GDM1 (cell line): ENCODE data around the gene BEX4.
"Not testable (repeated sequence)": the region's sequence is repeated elsewhere in the genome, so short reads cannot be mapped to it uniquely, and the experiment has no call there.

ENCODE experiments used
- DNase-seq: peaks from one replicate; lab custom pipeline; 2025; lab: John Stamatoyannopoulos, UW

BEX4 gene, protein sequence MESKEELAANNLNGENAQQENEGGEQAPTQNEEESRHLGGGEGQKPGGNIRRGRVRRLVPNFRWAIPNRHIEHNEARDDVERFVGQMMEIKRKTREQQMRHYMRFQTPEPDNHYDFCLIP

DNA sequence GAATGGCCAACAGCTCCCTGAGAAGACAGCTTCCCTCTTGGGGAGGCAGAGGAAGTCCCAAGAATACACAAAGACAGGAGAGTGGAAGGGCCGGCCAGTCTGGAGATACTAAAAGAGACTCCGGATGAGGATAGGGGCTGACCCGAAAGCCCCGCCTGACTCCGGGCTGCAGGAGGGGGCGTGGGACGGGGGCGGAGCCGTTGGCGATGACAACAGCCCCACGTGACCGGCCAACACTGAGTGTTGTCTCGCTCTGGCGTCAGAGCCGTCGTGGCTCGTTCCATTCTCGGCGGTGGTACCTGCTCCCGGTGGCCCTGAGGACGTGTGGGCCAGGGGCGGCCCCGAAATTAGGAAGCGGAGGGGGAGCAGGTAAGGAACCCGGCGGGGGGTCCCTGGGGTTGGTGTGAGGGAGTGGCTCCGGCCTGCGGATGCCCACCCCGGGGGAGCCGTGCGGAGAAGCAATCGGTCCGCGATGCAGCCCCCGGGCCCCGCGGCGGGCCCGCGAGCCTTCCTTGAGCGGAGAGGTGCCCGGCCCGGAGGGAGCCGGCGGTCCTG lies at the start of gene BEX4:
TSS of gene BEX4 (plus strand) at position 239 of the 555 bp plus-strand sequence. CDS start 1,046 bp downstream, outside the sequence.
- DNase-seq, result peak; percentile 71

DNA sequence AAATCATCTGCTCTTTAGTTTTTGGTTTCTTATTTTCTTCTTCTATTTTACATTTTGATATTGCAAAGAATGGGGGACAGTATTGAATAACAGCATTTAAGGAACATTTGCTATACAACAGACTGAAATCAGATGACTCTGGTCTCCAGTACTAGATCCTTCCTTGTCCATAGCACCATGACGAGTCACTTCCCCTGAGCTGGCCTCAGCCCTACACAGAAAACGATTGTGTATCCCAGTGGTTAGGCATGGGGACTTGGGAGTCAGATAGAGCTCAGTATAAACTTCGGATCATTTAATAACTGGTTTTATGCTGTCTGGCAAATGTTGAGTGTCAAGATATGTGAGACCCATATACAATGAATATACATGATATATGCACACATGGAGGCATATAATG lies 44.7 kb upstream of the BEX4 start:
- DNase-seq, result no peak

DNA sequence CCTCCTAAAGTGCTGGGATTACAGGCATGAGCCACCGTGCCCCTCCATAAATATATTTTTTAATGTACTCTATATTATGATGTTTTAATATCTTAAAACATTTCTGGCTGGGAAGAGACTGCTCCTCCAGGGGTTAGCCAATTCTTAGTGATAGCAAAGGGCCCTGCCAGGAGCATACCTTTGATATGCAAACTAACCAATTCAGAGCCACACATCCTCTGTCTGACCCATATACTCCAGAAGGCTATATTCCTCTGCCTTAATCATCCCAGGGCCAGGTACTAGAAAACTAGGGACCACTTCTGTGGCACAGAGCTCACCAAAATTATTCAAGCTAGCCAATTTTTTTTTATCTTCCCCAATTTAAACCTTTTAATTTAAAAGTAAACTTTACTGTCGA lies 43.6 kb upstream of the BEX4 start:
- DNase-seq, result no peak

DNA sequence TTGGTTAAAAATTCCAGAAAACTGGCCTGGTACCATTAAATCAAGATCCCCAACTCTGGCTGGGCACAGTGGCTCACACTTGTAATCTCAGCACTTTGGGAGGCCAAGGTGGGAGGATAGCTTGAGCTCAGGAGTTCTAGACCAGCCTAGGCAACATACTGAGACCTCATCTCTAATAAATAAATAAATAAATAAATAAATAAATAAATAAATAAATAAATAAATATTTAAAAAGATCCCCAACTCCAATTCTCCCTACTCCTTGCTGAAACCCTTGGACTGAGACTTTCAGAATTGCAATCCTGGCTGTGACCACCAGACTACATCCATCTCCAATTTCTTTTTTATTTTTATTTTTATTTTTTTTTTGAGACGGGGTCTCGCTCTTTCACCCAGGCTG lies 39.7 kb upstream of the BEX4 start:
- DNase-seq, result not testable (repeated sequence)

DNA sequence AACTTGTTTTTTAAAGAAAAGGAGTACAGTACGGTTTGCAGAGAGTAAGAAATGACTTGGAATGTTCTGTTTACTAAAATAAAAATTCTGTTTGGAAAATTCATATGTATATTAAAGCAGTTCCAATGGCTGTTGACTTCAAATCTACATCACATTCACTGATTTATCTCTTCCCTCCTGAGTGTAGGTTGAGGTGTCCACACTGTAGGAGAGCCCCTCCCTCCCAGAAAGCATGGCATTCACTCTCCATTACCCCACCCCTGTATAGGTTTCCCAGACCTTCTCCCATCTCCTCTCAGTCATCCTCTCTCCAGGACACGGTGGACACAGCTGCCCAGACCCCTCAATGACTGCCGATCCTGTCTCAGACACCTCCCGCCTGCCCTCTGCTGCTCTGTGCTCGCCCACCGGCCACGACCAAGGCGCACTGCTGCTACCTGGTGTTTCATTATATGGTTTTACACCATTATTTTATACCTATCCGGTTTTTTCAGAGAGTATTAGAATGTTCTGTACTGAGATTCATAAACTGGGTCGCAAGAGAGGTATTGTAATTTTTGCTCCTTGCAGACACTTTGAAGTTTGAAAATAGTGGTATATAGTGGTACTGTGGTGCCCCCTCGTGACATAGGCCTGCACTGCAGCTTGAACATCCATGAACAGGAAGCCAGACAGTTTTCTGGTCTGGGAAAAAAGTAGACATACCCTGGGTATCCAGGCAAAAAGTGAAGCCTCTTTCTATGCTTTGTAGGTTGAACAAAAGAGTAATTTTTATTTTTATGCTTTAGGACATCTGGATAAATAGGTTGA lies 38.8 kb upstream of the BEX4 start:
- peak; percentile 25 for DNase-seq

DNA sequence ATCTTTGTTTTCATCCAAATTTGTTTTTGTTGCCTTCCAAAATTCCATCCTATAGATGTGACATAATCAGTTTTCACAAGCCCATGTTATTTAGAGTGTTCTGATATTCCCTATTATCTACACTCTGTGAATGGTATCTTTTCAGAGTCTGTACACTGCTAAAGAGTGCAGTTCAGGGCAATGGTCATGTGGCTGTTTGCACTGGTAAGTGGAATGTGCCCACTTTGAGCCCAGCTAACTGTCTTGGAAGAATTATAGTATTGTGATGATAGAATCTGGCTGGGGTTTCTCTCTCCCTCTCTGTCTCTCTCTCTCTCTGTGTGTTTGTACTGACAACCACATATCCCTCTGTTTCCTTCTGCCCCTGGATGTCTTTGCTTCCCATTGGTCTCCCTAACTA lies 37.4 kb upstream of the BEX4 start:
- no peak for DNase-seq

DNA sequence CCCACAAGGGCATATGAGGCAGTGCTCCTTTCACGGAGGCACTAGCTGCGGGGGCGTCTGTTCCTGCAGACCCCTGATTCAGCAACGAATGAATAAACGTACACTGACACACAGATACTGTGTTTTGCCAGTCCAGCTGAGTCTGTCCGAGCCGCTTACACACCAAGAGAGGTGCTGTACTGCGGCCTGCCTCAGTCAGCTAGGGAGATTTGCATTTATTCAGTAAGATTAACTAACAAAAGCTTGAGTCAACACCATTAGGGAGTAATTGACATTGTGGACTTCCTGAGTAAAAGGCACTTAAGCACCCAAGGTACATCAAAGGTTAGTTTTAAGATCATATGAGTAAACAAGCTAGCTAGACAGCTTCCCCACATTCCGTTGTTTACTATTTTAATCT lies 31.0 kb upstream of the BEX4 start:
- no peak for DNase-seq

DNA sequence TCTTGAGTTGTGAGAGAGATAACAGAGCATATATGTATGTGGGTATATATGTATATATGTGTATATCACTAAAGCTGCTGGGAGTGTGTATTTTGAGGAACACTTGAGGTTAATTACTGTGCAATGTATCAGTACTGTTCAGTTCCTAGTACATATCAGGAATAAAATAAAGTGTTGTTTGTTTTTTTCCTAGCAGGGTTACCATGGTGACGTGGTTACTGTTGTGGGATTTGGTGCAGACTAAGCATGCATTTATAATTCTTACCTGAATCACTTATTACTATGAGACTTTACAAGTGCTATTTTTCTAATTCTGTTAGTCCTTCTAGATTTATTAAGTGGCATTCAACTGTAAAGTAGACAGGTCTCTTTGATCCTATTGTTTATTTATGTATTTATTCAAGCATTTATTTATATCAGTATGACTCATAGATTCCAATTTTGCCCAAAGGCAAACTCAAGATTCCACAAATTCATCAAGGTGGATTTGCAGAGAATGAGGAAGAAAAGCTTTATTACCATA lies 26.9 kb upstream of the BEX4 start:
- DNase-seq, result no peak

DNA sequence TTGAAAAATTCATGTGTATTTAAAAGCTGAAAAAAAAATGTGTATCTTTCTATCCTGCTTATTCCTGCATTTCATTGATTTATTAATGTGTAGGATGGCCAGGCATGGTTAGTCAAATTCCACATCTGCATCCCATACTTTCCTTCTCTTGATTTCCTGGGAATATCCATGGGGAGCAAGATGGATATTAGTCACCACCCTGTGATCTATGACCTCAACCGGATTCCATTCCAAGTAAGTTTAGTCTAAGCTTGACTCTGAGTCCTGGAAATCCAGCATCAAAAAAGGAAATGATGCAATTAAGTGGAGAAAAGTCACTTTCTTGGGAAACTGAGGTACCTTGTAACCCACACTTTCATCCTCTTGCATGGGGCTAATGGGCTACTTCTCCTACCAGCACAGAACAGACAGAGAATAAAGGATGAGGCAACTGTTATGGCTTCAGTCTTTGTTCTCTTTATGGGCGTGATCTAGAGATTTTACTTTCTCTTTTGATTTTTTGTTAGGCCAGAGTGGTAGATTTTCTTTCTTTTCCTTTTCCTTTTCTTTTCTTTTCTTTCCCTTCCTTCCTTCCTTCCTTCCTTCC lies 17.1 kb upstream of the BEX4 start:
- no peak for DNase-seq

DNA sequence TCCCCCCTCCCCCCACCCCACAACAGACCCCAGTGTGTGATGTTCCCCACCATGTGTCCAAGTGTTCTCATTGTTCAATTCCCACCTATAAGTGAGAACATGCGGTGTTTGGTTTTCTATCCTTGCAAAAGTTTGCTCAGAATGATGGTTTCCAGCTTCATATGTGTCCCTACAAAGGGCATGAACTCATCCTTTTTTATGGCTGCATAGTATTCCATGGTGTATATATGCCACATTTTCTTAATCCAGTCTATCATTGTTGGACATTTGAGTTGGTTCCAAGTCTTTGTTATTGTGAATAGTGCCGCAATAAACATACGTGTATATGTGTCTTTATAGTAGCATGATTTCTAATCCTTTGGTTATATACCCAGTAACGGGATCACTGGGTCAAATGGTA lies 16.2 kb upstream of the BEX4 start:
- not testable (repeated sequence) for DNase-seq

DNA sequence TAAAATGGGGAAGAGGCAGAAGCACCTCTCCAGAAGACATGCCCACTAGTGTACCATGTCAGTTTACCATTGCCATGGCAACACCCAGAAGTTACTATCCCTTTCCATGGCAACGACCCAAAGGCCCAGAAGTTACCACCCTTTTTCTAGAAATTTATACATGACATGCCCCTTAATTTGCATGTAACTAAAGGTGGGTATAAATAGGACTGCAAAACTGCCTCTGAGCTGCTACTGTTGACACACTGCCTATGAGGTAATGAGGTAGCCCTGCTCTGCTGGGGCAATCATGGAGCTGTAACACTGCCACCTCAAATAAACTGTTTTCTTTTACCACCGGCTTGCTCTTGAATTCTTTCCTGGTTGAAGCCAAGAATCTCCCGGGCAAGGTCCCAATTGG lies 13.9 kb upstream of the BEX4 start:
- no peak for DNase-seq

DNA sequence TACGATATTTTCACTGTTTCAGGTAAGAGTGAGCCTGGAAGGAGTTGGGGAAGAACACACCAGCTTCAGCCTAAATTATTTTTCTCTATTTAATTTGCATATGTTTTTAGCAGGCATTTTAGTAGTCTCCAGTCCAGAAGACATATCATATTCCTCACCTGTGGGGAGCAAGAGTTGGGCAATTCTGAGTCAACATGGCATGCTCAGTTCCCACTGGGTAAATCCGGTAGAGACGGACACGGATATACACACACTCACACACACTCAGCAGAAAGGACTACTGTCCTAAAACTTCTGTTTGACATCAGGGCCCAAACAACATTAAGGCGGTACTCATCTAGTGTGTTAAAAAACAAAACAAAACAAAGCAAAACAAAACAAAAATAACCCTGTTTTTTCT lies 4.9 kb upstream of the BEX4 start:
- no peak for DNase-seq

DNA sequence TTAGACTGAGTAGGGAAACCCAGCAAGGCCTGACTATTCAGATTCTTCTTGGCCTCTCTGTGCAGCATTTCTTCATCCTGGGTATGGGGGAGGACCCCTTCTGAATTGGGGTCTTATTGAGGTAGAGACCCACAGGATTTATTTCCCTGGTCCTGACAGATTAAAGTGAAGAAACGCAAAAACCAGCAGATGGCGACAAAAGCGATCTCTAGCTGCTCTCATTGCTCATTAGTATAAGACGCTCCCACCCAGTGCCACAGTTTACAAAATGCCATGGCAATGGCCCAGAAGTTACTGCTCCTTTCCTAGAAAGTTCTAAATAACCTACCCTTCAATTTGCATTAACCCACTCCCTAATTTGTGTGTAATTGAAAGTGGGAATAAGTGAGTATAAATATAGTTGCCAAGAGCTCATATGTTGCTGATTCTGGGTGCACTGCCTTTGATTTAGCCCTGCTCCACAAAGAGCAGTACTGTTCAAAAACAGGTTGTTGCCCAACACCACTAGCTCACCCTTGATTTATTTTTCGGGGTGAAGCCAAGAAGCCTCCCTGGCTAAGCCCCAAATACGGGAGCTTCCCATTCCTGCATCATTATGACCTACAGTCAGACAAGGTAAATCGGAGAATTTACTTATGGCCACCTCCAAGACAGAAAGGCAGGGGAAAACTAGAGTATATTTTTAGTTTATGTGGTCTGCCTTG lies 3.7 kb upstream of the BEX4 start:
- peak; percentile 39 for DNase-seq

DNA sequence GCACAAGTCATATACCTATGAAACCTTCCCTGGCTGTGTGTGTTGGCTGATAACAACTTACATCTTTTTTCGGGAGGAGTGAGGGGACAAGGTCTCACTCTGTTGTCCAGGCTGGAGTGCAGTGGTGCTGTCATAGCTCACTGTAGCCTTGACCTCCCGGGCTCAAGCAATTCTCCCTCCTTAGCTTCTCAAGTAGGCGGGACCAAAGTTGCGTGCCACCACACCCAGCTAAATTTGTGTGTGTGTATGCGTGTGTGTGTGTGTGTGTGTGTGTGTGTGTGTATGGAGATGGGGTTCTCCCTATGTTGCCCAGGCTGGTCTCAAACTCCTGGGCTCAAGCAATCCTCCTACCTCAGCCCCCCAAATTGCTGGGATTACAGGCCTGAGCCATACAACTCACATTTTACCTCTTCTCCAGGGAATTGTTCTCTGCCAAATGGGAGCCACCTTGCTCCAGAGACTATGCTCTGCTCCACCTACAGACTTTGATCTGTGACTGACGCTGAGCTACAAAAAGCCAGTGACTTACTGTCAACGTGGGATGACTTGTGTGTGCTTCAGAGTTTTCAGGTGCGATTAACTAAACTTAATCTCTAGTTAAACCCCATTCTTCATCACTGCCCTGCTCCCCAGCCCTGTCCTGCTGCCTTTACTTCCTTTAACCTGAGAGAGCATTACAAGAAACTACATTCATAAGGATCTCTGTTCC lies 2.0 kb upstream of the BEX4 start:
- DNase-seq, result no peak

DNA sequence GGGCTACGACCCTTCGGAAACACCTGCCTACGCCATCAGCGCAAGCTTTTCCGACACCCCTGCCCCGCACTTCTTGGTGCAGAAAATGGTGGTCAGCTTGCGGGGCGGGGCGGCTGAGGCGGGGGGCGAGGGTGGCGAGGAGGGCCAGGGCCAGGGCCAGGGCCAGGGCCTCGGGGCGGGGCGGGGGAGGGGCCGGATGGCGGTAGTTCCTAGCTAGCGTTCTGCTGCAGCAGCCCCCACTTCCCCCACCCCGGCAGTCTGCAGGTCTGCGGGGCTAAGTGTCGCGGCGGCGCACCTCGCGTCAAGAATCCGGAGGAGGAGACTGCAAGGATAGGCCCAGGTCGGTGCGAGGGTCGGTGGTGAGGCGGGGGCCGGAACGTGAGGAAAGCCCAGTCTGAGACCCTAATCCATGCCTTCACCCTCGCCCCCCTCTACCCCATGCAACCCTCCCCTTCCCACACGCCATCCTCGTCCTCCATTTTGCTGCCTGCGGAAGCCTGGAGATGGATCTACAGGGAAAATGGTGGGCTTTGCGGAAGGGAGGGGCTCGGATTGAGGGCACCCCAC lies 600 bp downstream of the BEX4 start:
- DNase-seq, result peak; percentile 37

DNA sequence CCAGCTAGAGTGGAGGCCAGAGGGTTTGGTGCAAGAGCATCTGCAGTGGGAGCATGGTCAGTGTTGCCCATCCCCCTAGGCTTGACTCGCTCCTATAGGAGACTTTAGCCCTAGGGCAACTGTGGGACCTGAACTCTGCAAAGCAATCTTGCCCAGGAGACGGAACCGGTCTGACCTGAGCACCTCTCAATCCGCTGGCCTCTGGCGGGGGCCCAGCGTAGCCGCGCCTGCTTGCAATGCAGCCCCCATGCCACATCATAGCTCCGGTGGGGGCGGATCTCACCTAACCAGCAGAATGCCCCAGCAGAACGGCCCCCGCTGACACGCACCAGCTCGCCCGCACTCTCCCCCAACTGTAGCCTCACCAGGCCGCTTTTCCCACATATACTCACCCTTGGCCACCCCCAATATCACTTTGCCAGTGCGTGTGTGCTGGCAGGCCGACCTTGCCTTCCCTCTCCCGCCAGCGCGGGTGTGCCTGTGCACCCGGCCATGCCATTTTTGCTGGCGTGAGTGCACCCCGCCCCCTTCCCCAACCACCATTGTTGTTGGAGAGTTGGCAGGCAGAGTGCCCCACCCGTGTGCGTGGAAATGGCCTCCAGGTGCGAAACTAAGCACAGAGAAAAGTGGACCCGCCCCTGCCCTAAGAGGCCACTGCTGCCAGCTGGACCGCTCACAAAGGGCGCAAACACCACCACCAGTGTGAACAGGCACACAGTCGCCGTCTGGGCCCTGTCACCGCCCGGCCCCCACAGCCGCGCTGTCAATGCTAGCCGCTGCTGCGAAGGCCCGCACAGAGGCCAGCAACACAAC lies 5.8 kb downstream of the BEX4 start:
- no peak for DNase-seq

DNA sequence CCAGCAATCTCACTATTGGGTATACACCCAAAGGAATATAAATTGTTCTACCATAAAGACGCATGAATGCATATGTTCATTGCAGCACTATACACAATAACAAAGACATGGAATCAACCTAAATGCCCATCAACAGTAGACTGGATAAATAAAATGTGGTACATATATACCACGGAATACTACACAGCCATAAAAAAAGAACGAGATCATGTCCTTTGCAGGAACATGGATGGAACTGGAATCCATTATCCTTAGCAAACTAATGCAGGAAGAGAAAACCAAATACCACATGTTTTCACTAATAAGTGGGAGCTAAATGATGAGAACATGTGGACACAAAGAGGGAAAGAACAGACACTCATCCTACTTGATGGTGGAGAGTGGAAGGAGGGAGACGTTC lies 11.0 kb downstream of the BEX4 start:
- DNase-seq, result not testable (repeated sequence)

DNA sequence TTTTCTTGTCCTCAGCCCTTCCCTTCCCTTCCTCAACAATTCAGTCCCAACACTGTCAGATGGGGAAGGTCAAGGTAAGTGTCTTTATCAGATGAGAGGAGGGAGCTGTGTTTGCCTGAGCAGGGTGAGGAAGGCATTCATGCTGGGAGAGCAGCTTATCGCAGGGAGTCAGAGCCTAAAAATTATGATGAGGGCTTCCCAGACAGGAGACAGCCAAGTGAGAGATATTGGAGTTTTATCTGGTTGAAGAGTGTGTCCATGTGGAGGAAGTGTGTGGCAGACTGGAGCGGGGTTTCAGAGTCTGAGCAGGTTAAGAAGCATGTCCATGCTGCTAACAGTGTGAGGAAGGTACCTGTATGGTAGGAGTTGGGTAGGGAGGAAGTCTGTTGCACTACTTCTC lies 18.4 kb downstream of the BEX4 start:
- no peak for DNase-seq

DNA sequence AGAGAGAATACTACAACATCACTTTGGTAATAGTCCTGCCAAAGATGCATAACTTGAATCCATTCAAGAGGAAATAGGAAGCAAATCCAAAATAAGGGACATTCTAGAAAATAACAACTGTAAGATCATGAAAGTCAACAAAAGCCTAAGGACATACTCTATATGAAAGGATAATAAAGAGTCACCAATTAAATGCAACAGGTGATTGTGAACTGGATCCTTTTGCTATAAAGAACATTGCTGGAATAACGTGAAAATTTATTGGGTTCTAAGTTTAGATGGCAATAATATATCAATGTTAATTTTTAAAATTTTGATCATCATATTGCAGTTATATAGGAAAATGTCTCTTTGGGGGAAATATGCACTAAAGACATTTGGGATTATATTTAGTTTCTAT lies 20.0 kb downstream of the BEX4 start:
- DNase-seq, result no peak

DNA sequence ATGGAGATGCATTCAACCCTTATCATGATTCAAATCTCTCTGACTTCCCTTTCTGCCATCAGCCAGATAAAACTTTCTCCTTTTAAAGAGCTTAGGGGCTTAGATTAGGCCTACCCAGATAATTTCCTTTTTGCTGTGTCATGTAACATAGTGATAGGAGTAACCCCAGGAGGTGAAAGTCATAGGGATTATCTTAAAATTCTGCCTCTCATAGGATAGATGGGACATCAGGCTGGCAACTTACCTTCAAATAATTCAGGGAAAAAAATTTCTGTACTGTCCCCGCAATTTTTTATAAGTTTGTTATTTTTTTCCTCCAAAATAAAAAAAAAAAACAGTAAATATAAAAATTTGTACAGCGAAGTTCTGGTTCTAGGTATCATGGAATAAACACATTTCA lies 20.7 kb downstream of the BEX4 start:
- DNase-seq, result peak; percentile 0

DNA sequence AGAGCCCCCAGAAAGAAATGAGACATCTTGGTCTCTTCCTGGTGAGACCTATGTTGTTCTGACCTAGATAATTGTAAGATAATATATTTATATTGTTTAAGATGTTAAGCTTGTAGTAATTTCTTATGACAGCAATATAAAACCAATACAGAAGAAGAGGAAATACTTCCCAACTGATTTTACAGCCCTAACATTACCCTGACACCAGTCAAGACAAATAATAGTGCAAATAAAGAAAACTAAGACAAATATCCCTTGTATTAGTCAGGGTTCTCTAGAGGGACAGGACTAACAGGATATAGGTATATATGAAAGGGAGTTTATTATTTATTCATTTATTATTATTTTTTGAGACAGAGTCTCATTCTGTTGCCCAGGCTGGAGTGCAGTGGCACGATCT lies 21.4 kb downstream of the BEX4 start:
- DNase-seq, result no peak
